Measurements from ENCODE around the gene PI4KA.
"Not testable (repeated sequence)": the region's sequence is repeated elsewhere in the genome, so short reads cannot be mapped to it uniquely, and the experiment has no call there.

Gene PI4KA

DNA sequence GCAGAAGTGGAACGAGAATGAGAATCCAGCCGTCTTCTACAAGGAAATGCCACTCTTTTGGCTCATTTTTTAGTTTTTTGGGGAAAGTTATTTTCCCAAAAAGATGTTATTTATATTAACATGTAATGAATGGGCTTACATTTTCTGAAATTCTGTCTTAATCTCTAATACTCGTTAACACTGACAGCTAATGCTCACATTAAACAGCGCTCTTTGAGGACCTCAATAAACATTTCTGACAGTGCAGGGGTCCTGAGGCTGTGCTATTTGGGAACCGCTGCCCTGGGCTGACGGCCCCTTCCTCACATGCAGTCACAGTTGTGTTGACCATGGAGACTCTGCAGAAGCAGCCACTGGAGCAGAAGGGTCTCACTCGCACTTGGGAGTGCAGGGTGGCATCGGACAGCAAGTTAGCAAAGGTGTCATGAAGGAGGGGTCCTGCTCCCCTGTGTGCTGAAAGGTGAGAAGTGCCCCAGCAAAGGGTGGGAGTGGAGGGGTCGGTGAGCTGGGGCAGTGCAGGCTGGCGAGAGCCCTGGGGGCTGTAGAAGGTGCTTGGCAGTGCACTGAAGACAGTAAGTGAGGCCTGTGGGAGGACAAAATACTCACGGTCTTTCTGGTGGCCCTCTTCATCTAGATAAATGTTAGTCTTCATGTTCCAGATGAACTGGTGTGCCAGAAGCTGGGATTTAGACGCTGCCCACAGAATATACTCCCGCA, 137.8 kb downstream of the PI4KA start:
- DNase-seq = no peak

- not testable (repeated sequence) for DNase-seq
These were observed 139.9 kb downstream of the PI4KA start for GRCh38 chr22:20718727-20719126.

DNA sequence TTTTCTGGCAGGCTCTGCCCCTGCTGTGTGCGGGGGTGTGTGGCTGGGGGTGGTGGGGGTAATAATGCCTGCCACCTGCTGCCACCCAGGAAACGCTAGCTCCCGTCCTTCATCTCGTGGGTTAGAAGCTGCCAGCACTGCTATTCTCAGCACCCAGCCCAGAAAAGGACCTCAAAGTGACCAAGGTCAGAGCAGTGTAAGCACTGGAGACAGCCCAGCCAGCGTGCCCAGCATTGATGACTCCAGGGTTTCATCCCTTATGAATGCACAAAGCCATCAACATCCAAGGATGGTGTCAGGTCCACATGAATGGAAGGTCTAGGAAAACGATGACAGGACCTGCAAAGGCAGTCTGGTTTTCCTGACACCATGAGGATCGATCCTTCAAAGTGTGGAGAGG, 140.6 kb downstream of the PI4KA start:
- DNase-seq = not testable (repeated sequence)

DNA sequence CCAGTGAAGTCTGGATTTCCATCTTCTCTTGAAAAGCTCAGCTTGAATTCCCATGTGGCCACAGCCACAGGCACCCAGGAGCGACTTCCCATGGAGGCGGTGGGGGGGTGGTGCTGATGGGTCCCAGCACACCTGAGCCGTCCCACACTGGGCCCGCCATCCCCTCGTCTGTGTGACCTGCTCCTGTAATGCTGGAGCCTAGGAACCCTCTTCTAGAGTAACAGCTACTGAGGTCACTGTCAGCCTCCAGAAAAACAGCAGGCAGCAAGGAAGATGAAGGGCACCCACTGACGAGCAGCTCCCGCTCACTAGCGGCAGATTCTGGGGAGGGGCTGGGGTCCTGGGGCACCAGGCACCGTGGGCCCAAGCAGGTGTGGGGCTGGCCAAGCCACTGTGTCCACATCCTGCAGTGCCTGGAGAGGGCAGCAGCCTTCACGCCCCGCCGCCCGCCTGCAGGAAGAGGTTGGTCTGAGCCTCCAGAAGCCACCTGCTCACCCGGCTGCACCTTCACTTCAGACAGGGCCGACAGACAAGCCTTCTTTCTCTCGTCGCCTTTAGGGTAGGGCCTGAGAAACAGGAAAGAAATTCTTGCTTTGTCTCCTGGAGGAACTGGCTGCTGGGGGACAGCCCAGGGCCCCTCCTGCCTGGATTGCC, 141.3 kb downstream of the PI4KA start:
- not testable (repeated sequence) for DNase-seq

DNA sequence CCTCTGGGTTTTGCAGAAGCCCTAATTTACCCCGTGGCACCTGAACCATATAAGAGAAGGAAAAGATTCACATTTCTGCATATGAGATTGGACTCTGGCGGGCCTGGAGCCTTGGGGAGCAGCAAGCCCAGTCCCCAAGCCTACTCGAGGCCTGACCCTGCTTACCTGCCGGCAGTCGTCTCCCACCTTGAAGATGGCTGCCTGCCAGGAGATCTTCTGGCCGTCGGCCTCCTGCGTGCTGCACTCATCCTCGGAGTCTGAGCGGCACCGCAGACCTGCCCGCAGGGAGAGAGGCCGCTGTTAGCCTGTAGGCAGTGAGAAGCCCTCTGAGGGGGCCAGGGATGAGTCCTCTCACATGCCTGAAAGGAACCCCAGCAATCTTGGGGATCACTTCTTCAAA, 145.5 kb downstream of the PI4KA start:
- DNase-seq = not testable (repeated sequence)

DNA sequence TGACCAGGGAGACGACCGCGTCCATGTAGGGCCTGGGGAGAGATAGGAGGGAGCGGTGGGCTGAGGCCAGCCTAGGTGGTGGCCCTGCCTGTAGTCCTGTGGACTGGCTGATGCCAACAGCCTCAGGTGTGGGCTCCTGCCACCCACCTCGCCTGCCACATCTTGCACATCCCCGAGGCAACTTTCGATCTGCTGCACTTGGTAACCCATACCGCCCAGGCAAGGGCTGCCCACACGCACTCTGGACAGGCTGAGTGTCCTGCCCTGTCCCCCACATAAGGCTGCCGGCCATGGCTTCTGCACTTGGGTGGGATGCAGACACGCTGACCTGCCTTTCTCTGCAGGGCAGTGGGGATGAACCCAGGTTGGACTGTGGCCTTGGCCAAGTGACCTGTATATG, 148.6 kb downstream of the PI4KA start:
- DNase-seq = not testable (repeated sequence)

DNA sequence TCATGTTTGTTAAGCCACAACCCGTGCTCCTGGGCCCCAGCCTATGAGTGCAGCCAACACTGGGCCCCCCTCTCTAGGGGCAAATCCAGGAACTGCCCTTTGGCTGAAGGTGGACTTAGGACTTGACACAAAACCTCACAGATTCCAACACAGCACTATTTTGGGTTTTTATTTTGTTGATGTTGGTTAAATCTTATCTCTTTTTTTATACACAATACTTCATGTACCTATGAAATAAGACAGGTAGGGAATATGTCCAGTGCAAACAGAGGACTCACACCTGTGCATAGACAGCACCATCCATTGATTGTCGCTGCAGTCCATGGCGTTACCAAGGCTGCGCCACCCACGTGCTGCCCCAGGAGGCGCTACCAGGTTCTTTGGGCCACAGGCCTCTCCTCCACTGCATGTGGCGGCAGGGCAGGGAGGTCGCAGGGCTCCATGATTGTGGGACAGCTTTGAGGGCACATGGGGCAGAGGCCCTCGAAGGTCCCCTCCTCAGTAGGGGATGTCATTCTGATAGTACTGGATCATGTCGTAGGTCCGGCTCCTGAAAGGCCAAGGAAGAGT, 151.0 kb downstream of the PI4KA start:
- DNase-seq = not testable (repeated sequence)

DNA sequence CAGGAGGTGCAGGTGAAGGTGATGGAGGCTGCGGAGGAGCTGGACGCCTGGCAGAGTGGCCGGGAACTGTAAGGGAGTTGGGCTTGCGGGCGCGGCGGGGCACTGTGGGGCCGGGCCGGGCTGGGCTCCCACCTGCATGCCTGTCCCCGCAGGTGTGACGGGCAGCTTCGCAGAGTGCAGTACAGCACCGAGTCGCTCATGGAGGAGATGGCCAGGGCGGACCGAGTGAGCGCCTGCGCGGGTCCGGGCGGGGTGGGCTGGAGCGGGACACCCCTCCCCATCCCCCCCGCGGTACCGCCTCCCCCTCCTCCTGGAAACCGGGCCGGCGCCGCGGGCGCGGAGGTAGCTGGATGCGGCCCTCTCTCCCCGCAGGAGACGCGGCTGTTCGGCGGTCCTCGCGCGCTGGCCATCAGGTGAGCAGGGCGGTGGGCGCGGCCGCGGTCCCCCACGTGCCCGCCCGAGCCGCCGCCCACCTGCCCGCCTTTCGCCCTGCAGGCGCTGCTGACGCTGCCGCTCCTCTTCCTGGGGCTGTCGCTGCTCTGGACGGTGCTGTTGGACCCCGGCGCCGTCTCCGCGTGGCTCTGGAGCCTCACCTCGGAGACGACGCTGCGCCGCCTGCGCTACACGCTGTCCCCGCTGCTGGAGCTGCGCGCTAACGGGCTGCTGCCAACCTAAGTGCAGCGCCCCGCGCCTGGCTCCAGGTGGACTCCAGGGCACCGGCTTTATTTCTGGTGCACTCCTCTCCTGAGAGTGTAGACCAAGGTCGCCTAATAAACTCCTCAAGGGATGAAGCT, 154.6 kb downstream of the PI4KA start:
- not testable (repeated sequence) for DNase-seq

- DNase-seq = not testable (repeated sequence)
These were observed 155.2 kb downstream of the PI4KA start for GRCh38 chr22:20703414-20703806.

GRCh38 chr22:20702546-20703413, 155.8 kb downstream of the PI4KA start:
- peak; percentile 87 for DNase-seq

GRCh38 chr22:20702175-20702545, 156.5 kb downstream of the PI4KA start:
- not testable (repeated sequence) for DNase-seq

DNA sequence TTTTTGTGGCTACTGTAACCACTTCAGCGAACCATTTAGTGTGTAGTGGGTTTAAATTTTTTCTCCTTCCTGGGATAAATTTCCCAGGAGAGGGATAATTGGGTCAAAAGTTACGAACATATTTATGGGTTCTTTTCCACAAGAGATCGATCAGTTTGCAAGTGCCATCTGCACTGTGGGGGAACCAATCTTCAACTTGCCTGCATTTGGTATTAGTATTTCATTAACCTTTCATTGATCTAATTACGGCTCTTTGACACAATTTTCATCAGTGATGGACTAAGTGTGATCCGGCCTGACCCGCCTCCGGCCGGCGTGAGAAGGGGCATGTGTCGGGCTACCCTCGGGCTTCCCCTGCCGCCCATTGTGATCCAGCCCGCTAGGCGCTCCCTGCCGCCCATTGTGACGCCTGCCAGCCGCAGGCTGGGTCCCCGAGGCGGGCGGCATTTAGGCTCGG, 156.9 kb downstream of the PI4KA start:
- DNase-seq = not testable (repeated sequence)

DNA sequence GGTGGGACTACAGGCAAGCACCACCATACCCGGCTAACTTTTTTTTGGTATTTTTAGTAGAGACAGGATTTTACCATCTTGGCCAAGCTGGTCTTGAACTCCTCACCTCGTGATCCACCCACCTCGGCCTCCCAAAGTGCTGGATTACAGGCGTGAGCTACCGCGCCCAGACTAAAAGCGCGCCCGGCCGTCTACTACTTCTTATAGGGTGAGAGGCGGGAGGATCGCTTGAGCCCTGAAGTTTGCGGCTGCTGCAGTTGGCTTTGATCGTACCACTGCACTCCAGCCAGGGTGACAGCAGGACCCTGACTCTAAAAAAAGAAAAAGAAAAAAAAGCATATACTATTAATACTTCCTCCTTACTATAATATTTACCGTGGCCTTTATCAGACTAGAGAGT, 158.3 kb downstream of the PI4KA start:
- DNase-seq = not testable (repeated sequence)

DNA sequence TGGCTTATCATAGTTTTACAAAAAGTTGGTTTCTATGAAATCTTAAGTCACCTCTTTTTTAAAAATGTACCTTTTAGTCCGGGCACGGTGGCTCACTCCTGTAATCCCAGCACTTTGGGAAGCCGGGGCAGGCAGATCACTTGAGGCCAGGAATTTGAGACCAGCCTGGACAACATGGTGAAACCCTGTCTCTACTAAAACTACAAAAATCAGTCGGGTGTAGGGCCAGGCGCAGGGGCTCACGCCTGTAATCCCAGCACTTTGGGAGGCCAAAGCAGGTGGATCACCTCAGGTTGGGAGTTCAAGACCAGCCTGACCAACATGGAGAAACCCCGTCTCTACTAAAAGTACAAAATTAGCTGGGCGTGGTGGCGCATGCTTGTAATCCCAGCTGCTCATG, 158.8 kb downstream of the PI4KA start:
- not testable (repeated sequence) for DNase-seq

DNA sequence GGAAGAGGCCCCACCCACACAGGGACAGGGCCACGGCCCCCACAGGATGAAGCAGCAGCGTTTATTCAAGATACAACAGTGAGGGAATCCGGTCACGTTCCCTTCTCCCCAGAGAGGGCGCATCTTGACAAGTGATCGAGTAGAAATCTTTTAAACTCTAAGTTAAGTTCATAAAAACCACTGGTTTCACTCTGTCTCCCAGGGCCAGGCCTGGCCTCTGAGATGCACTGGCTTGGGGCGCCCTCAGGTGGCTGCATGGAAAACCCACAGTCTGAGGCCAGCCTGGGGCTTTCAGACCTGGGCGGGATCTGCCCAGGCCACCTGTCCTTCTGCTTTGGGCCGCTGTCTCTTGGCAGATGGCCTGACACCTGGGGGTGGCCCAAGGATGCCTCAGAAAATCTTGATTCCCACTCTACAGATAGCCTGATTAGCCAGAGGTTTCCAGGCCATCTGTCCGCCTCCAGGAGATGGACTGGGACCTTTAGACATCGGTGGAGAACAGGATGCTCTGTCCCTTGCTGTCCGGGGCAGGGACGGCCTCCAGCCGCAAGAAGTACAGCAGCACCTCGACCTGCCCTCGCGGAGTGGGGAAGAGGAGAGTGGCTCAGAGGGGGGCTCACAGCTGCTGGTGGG, 161.0 kb downstream of the PI4KA start:
- DNase-seq = peak; percentile 46

GRCh38 chr22:20696056-20696455, 162.6 kb downstream of the PI4KA start:
- DNase-seq = not testable (repeated sequence)

GRCh38 chr22:20695205-20695604, 163.4 kb downstream of the PI4KA start:
- not testable (repeated sequence) for DNase-seq

- DNase-seq = not testable (repeated sequence)
These were observed 164.4 kb downstream of the PI4KA start for GRCh38 chr22:20694256-20694655.

DNA sequence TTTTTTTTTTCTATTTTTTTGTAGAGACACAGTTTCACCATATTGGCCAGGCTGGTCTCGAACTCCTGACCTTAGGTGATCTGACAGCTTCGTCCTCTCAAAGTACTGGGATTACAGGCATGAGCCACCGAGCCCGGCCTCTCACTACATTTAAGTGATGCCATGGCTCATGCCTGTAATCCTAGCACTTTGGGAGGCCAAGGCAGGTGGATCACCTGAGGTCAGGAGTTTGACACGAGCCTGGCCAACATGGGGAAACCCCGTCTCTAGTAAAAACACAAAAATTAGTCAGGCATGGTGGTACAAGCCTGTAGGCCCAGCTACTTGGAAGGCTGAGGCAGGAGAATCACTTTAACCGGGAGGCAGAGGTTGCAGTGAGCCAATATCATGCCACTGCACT, 165.7 kb downstream of the PI4KA start:
- not testable (repeated sequence) for DNase-seq

- DNase-seq = not testable (repeated sequence)
These were observed 167.9 kb downstream of the PI4KA start for GRCh38 chr22:20690586-20691317.

Data from NK-92 treated with Interleukin-12 subunit alpha and Interleukin-12 subunit beta, amount 100 ng/mL, for 24 hours (cell line).